GM12872 (cell line): Measurements from ENCODE around the gene LGALS1.

ENCODE experiments used
- CTCF ChIP-seq: IDR thresholded peaks from 3 replicates; pipeline ENCODE4 v1.5.1; 2011; ENCODE audit warnings: low read depth, mild to moderate bottlenecking, low read length, moderate library complexity; ENCODE audit not compliant: insufficient read depth

The LGALS1 gene

GRCh38 chr22:37650463-37651136 is 24.8 kb upstream of the LGALS1 start:
- TF ChIP-seq CTCF: no peak

GRCh38 chr22:37654563-37655251 is 20.7 kb upstream of the LGALS1 start:
- TF ChIP-seq CTCF: no peak

GRCh38 chr22:37655252-37655563 is 20.2 kb upstream of the LGALS1 start:
- TF ChIP-seq CTCF: no peak

- no peak for TF ChIP-seq CTCF
These were observed 17.8 kb upstream of the LGALS1 start for GRCh38 chr22:37657590-37658132.

GRCh38 chr22:37658133-37659065 is 17.0 kb upstream of the LGALS1 start, which contains the start of gene PDXP:
Gene PDXP, plus strand, starts transcription at chr22:37658723. Its CDS starts 60 bp downstream, at chr22:37658783.
- no peak for TF ChIP-seq CTCF

- no peak for TF ChIP-seq CTCF
These were observed 16.2 kb upstream of the LGALS1 start for GRCh38 chr22:37659066-37659896.
